GM06990 (cell line): Measurements from ENCODE around the gene SLC26A9.

Experiments
- DNase-seq: peaks from one replicate; pipeline ENCODE4 v3.0.0-alpha.2; 2011; ENCODE audit not compliant: insufficient read length; ENCODE audit errors: extremely low read depth
- H3K27me3 ChIP-seq: replicated peaks from 2 replicates; pipeline ENCODE4 v1.6.0; 2011; ENCODE audit warnings: low read length; ENCODE audit not compliant: control insufficient read depth, insufficient read depth
- H3K36me3 ChIP-seq: 2 replicates; pipeline ENCODE4 v1.5.1; 2011; ENCODE audit warnings: low read length; ENCODE audit not compliant: control insufficient read depth, insufficient read depth
- H3K4me3 ChIP-seq: replicated peaks from 2 replicates; pipeline ENCODE4 v1.5.1; 2011; ENCODE audit warnings: low read depth, mild to moderate bottlenecking, control low read depth, low read length
- CTCF ChIP-seq: IDR thresholded peaks from 2 replicates; pipeline ENCODE4 v1.5.1; 2011; ENCODE audit warnings: low read length, control low read depth, mild to moderate bottlenecking, inconsistent platforms; ENCODE audit not compliant: insufficient read depth, poor library complexity, severe bottlenecking

Gene SLC26A9

GRCh38 chr1:205943245-205943644 is at the start of gene SLC26A9:
TSS of gene SLC26A9 (minus strand) at chr1:205943456. CDS start at chr1:205935820, 7,636 bp downstream.
- TF ChIP-seq CTCF = no peak
- no peak for DNase-seq
- Histone ChIP-seq H3K27me3 (peaks cover 1% of the 10 kb centered on the region), H3K4me3 (no peak within 1 kb of the TSS), H3K36me3 (no peaks in the 10 kb centered on the region)

GRCh38 chr1:205992218-205992882 is 49.1 kb upstream of the SLC26A9 start:
- Histone ChIP-seq H3K4me3 (no peak overlapping the region), H3K36me3 (no peaks in the 10 kb centered on the region), H3K27me3 (peaks cover 5% of the 10 kb centered on the region; the same call in 1 of the 2 replicates)
- TF ChIP-seq CTCF = no peak
- DNase-seq = no peak

GRCh38 chr1:205991237-205991636 is 48.0 kb upstream of the SLC26A9 start:
- Histone ChIP-seq H3K27me3 (peaks cover 5% of the 10 kb centered on the region; the same call in 1 of the 2 replicates), H3K4me3 (no peak overlapping the region), H3K36me3 (no peaks in the 10 kb centered on the region)
- TF ChIP-seq CTCF = no peak
- no peak for DNase-seq

GRCh38 chr1:205990226-205990625 is 47.0 kb upstream of the SLC26A9 start:
- Histone ChIP-seq H3K27me3 (peaks cover 5% of the 10 kb centered on the region; the same call in 1 of the 2 replicates), H3K36me3 (no peaks in the 10 kb centered on the region), H3K4me3 (no peak overlapping the region)
- no peak for DNase-seq
- no peak for TF ChIP-seq CTCF

GRCh38 chr1:205989786-205990185 is 46.5 kb upstream of the SLC26A9 start:
- Histone ChIP-seq H3K4me3 (no peak overlapping the region), H3K27me3 (peaks cover 5% of the 10 kb centered on the region; the same call in 1 of the 2 replicates), H3K36me3 (no peaks in the 10 kb centered on the region)
- DNase-seq = no peak
- no peak for TF ChIP-seq CTCF

GRCh38 chr1:205988585-205988995 is 45.3 kb upstream of the SLC26A9 start:
- Histone ChIP-seq H3K27me3 (0 out of 2 replicates have a peak, but pooled peaks cover 1% of the 10 kb centered on the region), H3K36me3 (no peaks in the 10 kb centered on the region), H3K4me3 (no peak overlapping the region)
- no peak for DNase-seq
- no peak for TF ChIP-seq CTCF
